ENCODE measurements around the gene ASIC2.

DNA sequence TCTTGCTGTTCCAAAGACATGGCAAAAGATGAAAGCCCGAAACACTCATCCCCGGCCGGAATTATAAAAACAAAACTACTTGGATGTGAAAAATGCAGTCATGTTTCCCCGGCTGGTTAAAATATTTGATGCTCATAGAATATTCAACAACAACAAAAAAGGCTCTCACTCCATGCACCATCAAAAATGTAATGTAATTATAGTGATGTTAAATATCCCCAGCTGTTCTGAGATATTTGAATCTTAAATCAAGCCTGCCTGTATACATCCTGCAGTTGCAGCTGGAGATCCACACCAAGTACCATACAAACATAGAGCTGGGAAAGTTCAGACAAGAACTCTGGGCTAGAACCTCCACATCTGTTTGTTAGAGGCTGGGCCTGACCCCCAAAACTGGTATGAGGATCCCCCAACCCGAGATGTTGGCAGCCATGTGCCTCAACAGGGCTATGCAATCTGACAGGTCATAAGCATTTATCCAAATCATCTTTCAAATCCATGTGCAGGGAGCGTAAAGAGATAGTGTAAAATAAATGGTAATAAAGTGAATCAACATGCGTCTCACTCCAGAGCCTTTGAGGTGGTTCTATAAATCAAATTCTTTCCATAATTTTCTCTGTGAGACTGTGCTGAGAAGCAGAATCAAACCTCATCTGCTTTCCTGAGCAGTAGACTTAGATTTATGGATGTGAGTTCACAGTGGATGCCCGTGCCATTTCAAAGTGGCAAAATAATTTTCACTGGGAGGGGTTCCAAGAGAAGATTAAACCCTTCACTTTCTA, 12.7 kb downstream of the ASIC2 start:
- TF ChIP-seq EZH2 (IDR thresholded peaks at IDR 0.05; ENCODE audit: insufficient read depth, low read length): no peak
- TF ChIP-seq, protein P1, sequence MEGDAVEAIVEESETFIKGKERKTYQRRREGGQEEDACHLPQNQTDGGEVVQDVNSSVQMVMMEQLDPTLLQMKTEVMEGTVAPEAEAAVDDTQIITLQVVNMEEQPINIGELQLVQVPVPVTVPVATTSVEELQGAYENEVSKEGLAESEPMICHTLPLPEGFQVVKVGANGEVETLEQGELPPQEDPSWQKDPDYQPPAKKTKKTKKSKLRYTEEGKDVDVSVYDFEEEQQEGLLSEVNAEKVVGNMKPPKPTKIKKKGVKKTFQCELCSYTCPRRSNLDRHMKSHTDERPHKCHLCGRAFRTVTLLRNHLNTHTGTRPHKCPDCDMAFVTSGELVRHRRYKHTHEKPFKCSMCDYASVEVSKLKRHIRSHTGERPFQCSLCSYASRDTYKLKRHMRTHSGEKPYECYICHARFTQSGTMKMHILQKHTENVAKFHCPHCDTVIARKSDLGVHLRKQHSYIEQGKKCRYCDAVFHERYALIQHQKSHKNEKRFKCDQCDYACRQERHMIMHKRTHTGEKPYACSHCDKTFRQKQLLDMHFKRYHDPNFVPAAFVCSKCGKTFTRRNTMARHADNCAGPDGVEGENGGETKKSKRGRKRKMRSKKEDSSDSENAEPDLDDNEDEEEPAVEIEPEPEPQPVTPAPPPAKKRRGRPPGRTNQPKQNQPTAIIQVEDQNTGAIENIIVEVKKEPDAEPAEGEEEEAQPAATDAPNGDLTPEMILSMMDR (IDR thresholded peaks at IDR 0.05; ENCODE audit: insufficient read depth, low read depth, low read length): no peak

All from astrocyte (in vitro differentiated cells and primary cell).